PC-3 (cell line): ENCODE data around the gene SPAG6.

Experiments
- CTCF ChIP-seq: fragments of 300-600 bp; sonication (generic); conservative IDR thresholded peaks from 2 replicates; pipeline ENCODE4 v1.5.1; 2017; ENCODE audit warnings: antibody characterized with exemption, low read depth, mild to moderate bottlenecking, low read length
- EZH2phosphoT487 ChIP-seq: fragments of 300-600 bp; sonication (generic); IDR thresholded peaks from 2 replicates; pipeline ENCODE4 v1.6.1; 2018; ENCODE audit warnings: mild to moderate bottlenecking, antibody characterized with exemption, low read length, borderline replicate concordance

GRCh38 chr10:22344781-22345300 is 455 bp upstream of the SPAG6 start:
- TF ChIP-seq CTCF, result no peak
- no peak for TF ChIP-seq EZH2phosphoT487
